Stimulated activated CD4-positive, alpha-beta T cell treated with anti-CD3 and anti-CD28 coated beads, Interleukin-12 subunit alpha, Interleukin-12 subunit beta, amount 100 ng/mL, for 4 hours (primary cell): ENCODE results near the gene ELAVL2.

Source experiments
- DNase-seq: peaks from one replicate; pipeline ENCODE4 v3.0.0-alpha.2; 2020

Gene ELAVL2

GRCh38 chr9:23826120-23826629, at the start of gene ELAVL2:
Gene ELAVL2 (minus strand): TSS chr9:23826240. CDS start chr9:23762234, 64,006 bp downstream.
- peak; percentile 21 for DNase-seq

GRCh38 chr9:23858234-23858633, 32.2 kb upstream of the ELAVL2 start:
- DNase-seq, result no peak

DNA sequence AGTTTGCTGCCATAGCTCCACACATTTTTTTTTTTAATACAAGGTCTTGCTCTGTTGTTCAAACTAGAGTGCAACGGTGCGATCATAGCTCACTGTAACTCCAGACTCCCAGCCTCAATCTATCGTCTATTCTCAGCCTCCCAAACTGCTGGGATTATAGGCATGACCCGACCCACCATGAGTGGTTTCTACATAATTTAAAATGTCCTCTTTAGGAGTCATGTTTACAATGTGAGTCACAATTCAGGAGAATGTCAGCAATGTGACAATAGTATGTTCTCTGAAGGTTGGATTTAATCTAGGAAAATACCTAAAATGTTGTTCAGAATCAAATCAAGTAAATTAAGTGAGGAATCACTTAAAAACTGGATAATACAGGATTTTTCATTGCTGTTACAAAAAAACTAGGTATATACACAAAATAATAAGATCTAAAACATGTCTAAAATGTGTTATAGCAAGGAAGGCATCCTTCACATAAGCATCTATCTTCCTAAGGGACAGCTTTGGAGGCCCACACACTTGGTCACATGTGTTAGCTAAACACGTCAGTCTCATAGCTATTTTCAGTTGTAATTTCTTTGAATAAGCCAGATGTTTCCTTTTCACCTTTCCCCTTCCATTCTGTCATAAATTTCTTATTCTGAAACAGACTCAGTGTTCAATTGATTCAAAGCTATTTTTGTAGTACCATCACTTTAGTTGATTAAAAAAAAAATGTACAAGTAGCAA, 30.0 kb upstream of the ELAVL2 start:
- no peak for DNase-seq

GRCh38 chr9:23850690-23851629, 24.9 kb upstream of the ELAVL2 start:
- DNase-seq, result no peak

DNA sequence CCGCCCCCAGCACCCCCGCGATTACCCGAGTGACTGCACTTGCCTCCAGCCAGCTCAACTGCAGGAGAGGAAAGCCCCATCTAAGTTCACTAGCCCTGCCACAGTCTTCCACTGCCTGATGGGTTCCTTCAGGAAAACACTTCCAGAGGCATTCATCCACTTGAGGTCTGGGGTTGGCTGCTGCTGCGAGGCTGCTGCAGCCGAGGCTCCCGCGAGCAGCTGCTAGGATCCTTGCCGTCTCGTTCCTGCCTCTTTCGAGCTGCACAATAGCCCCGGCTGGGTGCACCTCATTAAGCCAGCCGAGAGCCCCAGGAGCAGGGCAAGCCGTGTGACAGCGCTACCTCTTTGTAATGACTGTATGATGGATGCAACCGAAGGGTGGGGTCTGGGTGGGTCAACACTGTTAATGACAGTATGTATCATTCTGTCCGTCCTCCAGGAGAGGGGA, 24.2 kb upstream of the ELAVL2 start:
- DNase-seq, result no peak

DNA sequence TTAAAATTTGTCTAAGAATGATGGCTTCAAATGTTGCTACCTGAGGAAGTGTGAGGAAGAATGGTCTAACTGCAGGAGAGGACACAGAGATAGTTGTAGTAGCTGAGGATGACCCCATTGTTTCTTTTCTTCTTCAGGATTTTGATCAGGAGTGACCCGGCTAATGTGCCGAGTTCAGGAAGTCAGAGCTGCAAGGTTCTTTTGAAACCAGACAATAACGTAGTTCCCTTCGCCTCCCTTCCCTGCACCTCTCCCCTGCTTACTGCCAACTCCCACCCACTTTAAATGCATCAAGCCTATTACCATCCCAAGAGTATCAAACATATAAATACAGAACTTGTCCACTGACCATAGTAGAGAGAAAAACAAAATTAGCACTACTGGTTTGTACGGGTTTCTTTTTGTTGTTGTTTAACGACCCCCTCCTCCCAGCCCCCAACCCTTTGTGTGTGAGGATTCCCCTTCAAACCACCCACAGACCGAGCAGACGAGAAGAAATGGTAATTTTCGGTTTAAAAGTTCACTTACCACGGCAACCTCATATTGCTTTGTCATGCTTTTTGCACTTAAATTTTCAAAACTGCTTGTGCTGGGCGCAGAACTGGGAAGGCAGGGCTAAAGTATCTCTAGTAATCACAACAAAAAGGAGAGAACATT, 23.5 kb upstream of the ELAVL2 start:
- DNase-seq, result no peak

DNA sequence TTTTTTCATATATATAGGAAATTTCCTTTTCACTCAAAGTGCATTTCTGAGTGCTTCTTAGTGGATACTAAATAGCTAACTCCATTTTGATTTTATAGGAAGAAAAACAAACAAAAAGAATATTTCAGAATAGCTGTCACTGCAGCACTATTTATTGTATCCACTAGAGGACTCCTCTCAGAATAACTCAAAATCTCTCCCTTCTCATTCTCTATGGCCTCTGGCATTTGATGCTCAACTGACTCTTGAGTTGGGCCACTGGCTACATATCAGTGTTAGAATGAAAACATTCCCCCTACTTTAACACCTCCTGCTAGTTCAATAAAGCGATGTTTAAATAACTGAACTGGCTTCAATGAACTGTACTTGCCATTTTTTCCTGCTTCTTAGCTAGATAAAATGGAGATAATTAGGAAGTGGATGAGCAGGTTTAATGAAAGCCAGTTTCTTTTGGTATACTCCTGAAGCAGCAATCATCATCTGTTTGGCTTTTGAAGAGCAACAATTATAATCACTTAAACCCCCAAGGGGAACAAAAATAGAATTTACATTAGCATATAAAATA, 16.6 kb upstream of the ELAVL2 start:
- no peak for DNase-seq

DNA sequence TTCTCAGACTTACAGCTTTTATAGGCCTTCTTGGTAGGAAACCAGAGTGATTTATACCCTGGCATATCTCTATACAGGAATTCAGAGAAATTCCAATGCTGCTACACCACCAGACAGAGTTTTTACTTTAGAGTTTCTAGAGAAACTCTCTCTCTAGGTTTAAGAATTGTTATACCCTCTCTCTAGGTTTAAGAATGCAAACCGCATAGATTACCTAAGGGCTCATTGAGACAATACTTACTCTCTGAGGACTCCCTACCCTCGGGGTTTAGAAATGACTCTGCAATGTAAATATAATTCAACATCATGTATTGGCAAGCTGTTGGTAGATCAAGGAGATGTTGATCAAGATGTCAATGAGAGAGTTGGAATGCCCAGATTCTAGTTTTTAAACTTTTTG, 15.3 kb upstream of the ELAVL2 start:
- no peak for DNase-seq

DNA sequence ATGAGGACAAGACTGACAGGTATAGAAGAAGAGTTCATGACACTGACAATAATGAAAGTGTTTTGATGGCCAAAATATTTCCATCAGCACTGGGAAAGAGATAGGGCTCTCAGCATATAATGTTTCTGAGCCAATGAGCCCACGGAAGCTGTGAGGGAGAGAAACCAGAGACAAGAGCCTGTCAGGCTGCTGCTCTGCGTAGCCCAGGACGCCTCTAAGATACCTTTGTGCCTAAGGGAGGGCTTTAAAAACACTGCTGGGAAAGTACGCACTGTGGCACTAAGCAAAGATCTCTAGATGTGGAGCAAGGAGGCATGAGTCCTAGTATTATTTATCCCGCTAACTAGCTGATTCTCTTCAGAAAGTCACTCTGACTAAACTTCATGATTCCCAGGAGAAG, 11.0 kb upstream of the ELAVL2 start:
- no peak for DNase-seq

DNA sequence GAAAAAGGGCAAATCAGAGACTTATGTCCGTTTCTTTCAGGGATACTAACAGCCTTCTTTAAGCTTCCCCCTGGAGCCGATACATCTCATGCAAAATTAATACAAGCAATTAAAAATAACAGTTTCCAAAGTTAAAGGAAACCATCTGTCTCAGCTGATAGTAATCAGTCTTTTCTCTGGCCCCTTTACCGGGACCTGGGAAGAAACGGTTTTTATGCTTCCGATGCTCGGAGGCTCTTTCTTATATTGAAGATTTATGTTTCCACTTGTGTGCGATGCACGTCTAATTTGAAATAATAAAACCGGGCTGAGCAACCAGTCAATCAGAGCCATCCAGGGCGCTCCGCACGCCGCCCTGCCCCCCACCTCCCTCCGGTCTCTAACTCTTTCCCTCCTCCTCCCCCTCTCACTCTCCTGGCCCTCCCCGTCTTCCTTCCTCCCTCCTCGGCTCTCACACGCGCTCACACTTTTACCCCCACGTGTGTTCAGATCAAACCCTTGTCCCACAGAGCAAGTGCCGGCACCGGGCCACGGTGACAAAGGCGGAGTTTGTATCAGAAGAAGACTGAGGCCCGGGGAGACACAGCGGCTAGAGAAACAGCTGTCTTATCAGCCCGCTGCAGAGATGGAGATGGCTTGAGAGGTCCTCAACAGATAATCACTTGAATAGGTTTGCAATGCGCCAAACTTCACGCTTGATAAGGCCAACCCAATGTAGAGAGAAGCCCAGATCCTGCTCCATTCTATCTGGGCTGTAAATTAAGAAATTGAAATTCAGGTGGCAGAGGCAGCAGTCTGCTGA, 5.1 kb upstream of the ELAVL2 start:
- DNase-seq, result no peak

GRCh38 chr9:23830476-23830805, 4.4 kb upstream of the ELAVL2 start:
- no peak for DNase-seq

- no peak for DNase-seq
Measured at GRCh38 chr9:23829580-23830475, 3.8 kb upstream of the ELAVL2 start.

DNA sequence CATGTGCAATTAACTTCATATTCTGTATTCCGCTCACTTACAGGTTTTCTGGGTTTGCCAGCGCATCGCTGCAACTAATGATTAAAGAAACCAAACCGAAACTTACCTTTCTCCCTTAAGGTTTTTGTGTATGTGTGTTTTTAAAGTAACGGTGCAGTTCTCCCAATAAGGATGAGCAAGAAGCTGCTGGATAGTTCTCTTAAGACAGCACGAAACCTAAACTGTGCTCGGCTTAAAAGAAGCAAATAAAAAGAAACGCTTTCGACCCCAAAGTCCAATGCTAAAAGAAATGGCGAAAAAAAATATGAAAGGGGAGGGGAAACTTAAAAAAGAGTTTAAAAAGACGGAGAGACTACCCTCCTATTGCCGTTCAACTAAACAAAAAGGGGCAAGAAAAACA, 340 bp downstream of the ELAVL2 start:
- no peak for DNase-seq

- no peak for DNase-seq
Measured at GRCh38 chr9:23824830-23825591, 1.0 kb downstream of the ELAVL2 start.

- no peak for DNase-seq
Measured at GRCh38 chr9:23823986-23824829, 1.8 kb downstream of the ELAVL2 start.

- DNase-seq, result no peak
Measured at GRCh38 chr9:23823269-23823668, 2.8 kb downstream of the ELAVL2 start.

DNA sequence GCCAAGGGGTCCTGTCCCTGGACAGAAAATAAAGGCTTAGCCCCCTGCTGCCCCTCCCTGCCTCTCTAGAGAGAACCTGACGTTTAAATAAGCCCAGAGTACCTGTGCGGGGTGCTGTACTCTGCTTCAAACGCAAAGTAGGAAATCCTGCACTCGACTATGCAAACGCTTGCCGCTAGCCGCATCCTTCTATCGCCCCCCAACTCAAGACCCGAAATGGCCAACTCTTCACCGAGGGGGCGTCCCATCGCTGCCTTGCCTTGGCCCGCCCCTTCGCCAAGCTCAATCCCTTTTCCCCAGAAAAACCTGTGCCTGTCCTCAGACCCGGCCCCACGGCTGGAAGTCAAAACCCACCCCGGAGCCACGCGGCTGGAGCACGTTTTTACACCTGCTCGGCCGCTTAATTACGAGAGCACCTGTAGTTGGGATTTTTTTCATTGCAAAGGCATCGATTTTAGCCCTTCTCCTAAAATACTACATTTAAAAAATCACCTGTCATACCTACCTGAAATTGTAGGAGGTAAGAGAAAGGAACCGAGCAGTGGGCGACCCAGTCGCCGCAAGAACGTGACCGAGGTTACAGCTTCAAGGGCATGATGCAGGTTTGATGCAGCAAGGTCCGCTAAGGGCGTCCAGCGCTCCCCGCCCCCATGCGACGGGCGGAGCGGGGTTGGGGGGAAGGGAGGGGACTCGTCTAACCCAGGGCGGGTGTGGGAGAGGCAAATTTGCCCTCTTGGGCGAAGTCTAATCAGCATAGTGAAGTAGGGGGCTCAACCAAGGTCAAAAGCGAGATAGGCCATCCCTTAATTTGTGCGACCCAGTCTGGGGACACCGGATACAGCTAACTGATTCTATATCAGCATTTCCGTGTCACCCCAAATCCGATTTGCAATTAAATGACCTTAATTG, 3.5 kb downstream of the ELAVL2 start:
- no peak for DNase-seq
